Liver (tissue), 9 donors: ENCODE results near the gene ERBB2. TPM values are rescaled to one million over a fixed set of nuclear protein-coding genes. Genes with fewer than 3 reads are reported as not detected.

Experiments used
- DNase-seq: peaks from one replicate; pipeline ENCODE4 v3.0.0-alpha.2; 2017; ENCODE audit warnings: low spot score
- H3K27ac ChIP-seq, 2 donors: one replicate each; pipeline ENCODE4 v1.7.0; 2013; ENCODE audit warnings: inconsistent platforms in 2 of 2, low read length in 2 of 2, control low read depth in 1 of 2, low read depth in 1 of 2, mild to moderate bottlenecking in 1 of 2
- H3K27me3 ChIP-seq, 4 donors: one replicate each; pipeline versions ENCODE4 v1.6.1 to v1.7.0; 2013; ENCODE audit warnings: low read length in 3 of 4, inconsistent platforms in 1 of 4, mild to moderate bottlenecking in 1 of 4, moderate library complexity in 1 of 4; ENCODE audit not compliant: control insufficient read depth in 4 of 4, insufficient read depth in 4 of 4
- H3K36me3 ChIP-seq, 4 donors: one replicate each; pipeline versions ENCODE4 v1.6.1 to v1.7.0; 2013; ENCODE audit warnings: low read length in 3 of 4, mild to moderate bottlenecking in 3 of 4, low read depth in 1 of 4, moderate library complexity in 1 of 4; ENCODE audit not compliant: control insufficient read depth in 4 of 4, insufficient read depth in 3 of 4
- H3K4me1 ChIP-seq, 4 donors: one replicate each; pipeline versions ENCODE4 v1.6.1 to v1.7.0; 2013; ENCODE audit warnings: low read length in 3 of 4, mild to moderate bottlenecking in 3 of 4, moderate library complexity in 1 of 4; ENCODE audit not compliant: control insufficient read depth in 4 of 4, insufficient read depth in 4 of 4
- H3K4me3 ChIP-seq, 3 donors: one replicate each; pipeline versions ENCODE4 v1.6.1 to v1.7.0; 2013; ENCODE audit warnings: low read length in 3 of 3, control low read depth in 1 of 3, low read depth in 1 of 3, mild to moderate bottlenecking in 1 of 3
- H3K9ac ChIP-seq, 2 donors: one replicate each; pipeline ENCODE4 v1.7.0; 2013; ENCODE audit warnings: low read length in 2 of 2, mild to moderate bottlenecking in 2 of 2, moderate library complexity in 2 of 2, control low read depth in 1 of 2, low read depth in 1 of 2
- H3K9me3 ChIP-seq, 4 donors: one replicate each; pipeline versions ENCODE4 v1.6.1 to v1.7.0; 2013; ENCODE audit warnings: low read length in 3 of 4; ENCODE audit not compliant: control insufficient read depth in 4 of 4
- ATF3 ChIP-seq: IDR thresholded peaks from 2 replicates; pipeline ENCODE4 v1.6.1; 2016; ENCODE audit warnings: antibody characterized with exemption
- CTCF ChIP-seq: fragments of 150-350 bp; IDR thresholded peaks from 2 replicates; pipeline ENCODE4 v1.5.1; 2017; ENCODE audit warnings: improper control_type of control experiment, low read depth, low read length; ENCODE audit not compliant: missing input control
- EGR1 ChIP-seq, 2 donors: IDR thresholded peaks; 2 replicates each; pipeline ENCODE4 v1.6.1; 2016 to 2018; ENCODE audit warnings: antibody characterized with exemption in 2 of 2, low read depth in 2 of 2
- GABPA ChIP-seq, 2 donors: IDR thresholded peaks in 1 of 2; conservative IDR thresholded peaks in 1 of 2; 2 replicates each; pipeline ENCODE4 v1.6.1; 2016; ENCODE audit warnings: antibody characterized with exemption in 2 of 2, mild to moderate bottlenecking in 1 of 2, moderate library complexity in 1 of 2
- HNF4A ChIP-seq, 2 donors: conservative IDR thresholded peaks; 2 replicates each; pipeline ENCODE4 v1.6.1; 2016; ENCODE audit warnings: antibody characterized with exemption in 2 of 2, mild to moderate bottlenecking in 2 of 2
- JUND ChIP-seq, 2 donors: IDR thresholded peaks; 2 replicates each; pipeline ENCODE4 v1.6.1; 2016; ENCODE audit warnings: antibody characterized with exemption in 2 of 2
- RXRA ChIP-seq, 2 donors: IDR thresholded peaks; 2 replicates each; pipeline ENCODE4 v1.6.1; 2017 to 2018; ENCODE audit warnings: antibody characterized with exemption in 2 of 2, mild to moderate bottlenecking in 1 of 2
- SP1 ChIP-seq: IDR thresholded peaks from 2 replicates; pipeline ENCODE4 v1.6.1; 2018; ENCODE audit warnings: antibody characterized with exemption, mild to moderate bottlenecking
- TAF1 ChIP-seq: conservative IDR thresholded peaks from 2 replicates; pipeline ENCODE4 v1.6.1; 2016; ENCODE audit warnings: antibody characterized with exemption, mild to moderate bottlenecking
- YY1 ChIP-seq: IDR thresholded peaks from 2 replicates; pipeline ENCODE4 v1.6.1; 2016; ENCODE audit warnings: antibody characterized with exemption, mild to moderate bottlenecking
- ZBTB33 ChIP-seq: IDR thresholded peaks from 2 replicates; pipeline ENCODE4 v1.6.1; 2016; ENCODE audit warnings: antibody characterized with exemption
- WGBS: extraction: QIAGEN DNeasy Blood & Tissue Kit; methylation state at CpG from one replicate; pipeline ENCODE4 v1.1.7; 2013; 5-methylcytosine and 5-hydroxymethylcytosine counted together
- polyA plus RNA-seq, 2 donors: library from polyadenylated mRNA; stranded (reverse) in 1 of 2; unstranded in 1 of 2; fragments of 200-250 nt in 1 of 2; fragments of >200 nt in 1 of 2; fragmentation: Nextera tagmentation in 1 of 2; extraction: Ambion mirVana in 1 of 2; gene quantifications; one replicate each; pipeline versions ENCODE4 v1.2.1 to v1.2.3, GENCODE V29; 2013 to 2015
- total RNA-seq, 2 donors: library from RNA; depleted of rRNA; stranded (reverse); fragments of >200 nt; gene quantifications; one replicate each; pipeline ENCODE4 v1.2.3, GENCODE V29; 2014
- TF ChIP-seq, protein P1 (sequence below): IDR thresholded peaks from 2 replicates; pipeline ENCODE4 v1.6.1; 2016; ENCODE audit warnings: antibody characterized with exemption, mild to moderate bottlenecking
- TF ChIP-seq, protein P2 (sequence below): IDR thresholded peaks from 2 replicates; pipeline ENCODE4 v1.6.1; 2016; ENCODE audit warnings: antibody characterized with exemption
- donor health status: healthy.
- donor health status: healthy.
- donor health status: healthy.
- donor health status: healthy.
- donor health status: healthy.

Gene ERBB2
- total and polyA plus RNA-seq, 4 donors, result 4.7 to 28.8 (median 15.7) TPM

GRCh38 chr17:39702901-39703893 is 3.3 kb downstream of the ERBB2 start (continued):
- peak; percentile 81 for TF ChIP-seq YY1

DNA sequence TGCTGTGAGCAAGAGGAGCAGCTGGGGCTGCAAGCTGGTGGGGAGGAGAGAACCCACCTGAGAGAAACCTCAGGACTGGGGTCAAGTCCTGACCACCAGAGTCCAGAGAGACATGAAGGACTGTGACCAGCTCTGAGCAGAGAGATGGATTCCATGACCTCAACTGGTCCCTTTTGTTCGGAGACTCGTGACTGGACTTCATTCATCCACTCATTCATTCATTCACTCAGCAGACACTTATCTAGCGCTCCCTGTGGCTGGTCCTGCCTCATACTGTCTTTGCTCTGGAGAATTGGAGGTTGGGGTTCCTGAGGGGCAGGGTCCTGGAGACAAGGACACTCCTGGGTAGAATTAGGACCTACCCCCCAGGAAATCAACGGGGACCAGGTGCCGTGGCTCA is 4.0 kb downstream of the ERBB2 start:
- H3K27ac ChIP-seq, result peak overlapping the region; percentile 95 to 98
- peaks cover 32 to 73% (median 65%) of the 10 kb centered on the region in 4 donors for H3K4me1 ChIP-seq
- peaks cover 0 to 6% (median 0%) of the 10 kb centered on the region in 4 donors for H3K36me3 ChIP-seq

More for the DNA sequence above, 4.0 kb downstream of the ERBB2 start:
- no peak for TF ChIP-seq ZBTB33
- TF ChIP-seq HNF4A (conservative IDR thresholded peaks at IDR 0.05), result no peak
- no peak for TF ChIP-seq EGR1 (IDR thresholded peaks at IDR 0.05; ENCODE audit: low read depth in 2 of 2)
- no peak for TF ChIP-seq GABPA (IDR thresholded peaks at IDR 0.05 in 1 of 2, conservative IDR thresholded peaks at IDR 0.05 in 1 of 2)
- no peak for TF ChIP-seq RXRA (IDR thresholded peaks at IDR 0.05)
- no peak for TF ChIP-seq JUND (IDR thresholded peaks at IDR 0.05)
- TF ChIP-seq ATF3, result no peak
- no peak for TF ChIP-seq YY1
- no peak for TF ChIP-seq SP1
- TF ChIP-seq, protein P1, sequence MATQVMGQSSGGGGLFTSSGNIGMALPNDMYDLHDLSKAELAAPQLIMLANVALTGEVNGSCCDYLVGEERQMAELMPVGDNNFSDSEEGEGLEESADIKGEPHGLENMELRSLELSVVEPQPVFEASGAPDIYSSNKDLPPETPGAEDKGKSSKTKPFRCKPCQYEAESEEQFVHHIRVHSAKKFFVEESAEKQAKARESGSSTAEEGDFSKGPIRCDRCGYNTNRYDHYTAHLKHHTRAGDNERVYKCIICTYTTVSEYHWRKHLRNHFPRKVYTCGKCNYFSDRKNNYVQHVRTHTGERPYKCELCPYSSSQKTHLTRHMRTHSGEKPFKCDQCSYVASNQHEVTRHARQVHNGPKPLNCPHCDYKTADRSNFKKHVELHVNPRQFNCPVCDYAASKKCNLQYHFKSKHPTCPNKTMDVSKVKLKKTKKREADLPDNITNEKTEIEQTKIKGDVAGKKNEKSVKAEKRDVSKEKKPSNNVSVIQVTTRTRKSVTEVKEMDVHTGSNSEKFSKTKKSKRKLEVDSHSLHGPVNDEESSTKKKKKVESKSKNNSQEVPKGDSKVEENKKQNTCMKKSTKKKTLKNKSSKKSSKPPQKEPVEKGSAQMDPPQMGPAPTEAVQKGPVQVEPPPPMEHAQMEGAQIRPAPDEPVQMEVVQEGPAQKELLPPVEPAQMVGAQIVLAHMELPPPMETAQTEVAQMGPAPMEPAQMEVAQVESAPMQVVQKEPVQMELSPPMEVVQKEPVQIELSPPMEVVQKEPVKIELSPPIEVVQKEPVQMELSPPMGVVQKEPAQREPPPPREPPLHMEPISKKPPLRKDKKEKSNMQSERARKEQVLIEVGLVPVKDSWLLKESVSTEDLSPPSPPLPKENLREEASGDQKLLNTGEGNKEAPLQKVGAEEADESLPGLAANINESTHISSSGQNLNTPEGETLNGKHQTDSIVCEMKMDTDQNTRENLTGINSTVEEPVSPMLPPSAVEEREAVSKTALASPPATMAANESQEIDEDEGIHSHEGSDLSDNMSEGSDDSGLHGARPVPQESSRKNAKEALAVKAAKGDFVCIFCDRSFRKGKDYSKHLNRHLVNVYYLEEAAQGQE, result no peak
- TF ChIP-seq, protein P2, sequence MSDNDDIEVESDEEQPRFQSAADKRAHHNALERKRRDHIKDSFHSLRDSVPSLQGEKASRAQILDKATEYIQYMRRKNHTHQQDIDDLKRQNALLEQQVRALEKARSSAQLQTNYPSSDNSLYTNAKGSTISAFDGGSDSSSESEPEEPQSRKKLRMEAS, result no peak
- TF ChIP-seq TAF1, result no peak
- no peak for TF ChIP-seq CTCF
- Histone ChIP-seq H3K9ac (peak overlapping the region; percentile 64 to 73), H3K27me3 (no peaks in the 10 kb centered on the region), H3K4me3 (no peak overlapping the region), H3K9me3 (no peaks in the 10 kb centered on the region)
- no peak for DNase-seq
- WGBS, result 73% methylated on average over 5 of the region's 5 CpGs
